H9 (cell line): Measurements from ENCODE around the gene LPP. TPM values are rescaled to one million over a fixed set of nuclear protein-coding genes. Genes with fewer than 3 reads are reported as not detected.

Experiments used
- DNase-seq: peaks from one replicate; pipeline ENCODE4 v3.0.0-alpha.2; 2017
- H2AFZ ChIP-seq: one replicate; pipeline ENCODE4 v1.6.1; 2013; ENCODE audit warnings: mild to moderate bottlenecking, low read length, control low read depth, moderate library complexity
- H2AK5ac ChIP-seq: 2 replicates; pipeline ENCODE4 v1.6.1; 2013; ENCODE audit warnings: low read length, control low read depth, mixed read lengths; ENCODE audit not compliant: insufficient read length
- H2BK120ac ChIP-seq: one replicate; pipeline ENCODE4 v1.6.1; 2013; ENCODE audit warnings: low read depth, mild to moderate bottlenecking, low read length, control low read depth, inconsistent platforms; ENCODE audit not compliant: poor library complexity, severe bottlenecking
- H2BK12ac ChIP-seq: 2 replicates; pipeline ENCODE4 v1.6.1; 2013; ENCODE audit warnings: low read length, control low read depth, mixed read lengths, low read depth; ENCODE audit not compliant: insufficient read length
- H2BK15ac ChIP-seq: 2 replicates; pipeline ENCODE4 v1.6.1; 2013; ENCODE audit warnings: low read depth, low read length, control low read depth
- H2BK20ac ChIP-seq: one replicate; pipeline ENCODE4 v1.6.1; 2013; ENCODE audit warnings: low read depth, mild to moderate bottlenecking, low read length, control low read depth, inconsistent platforms; ENCODE audit not compliant: poor library complexity, severe bottlenecking
- H2BK5ac ChIP-seq: 2 replicates; pipeline ENCODE4 v1.6.1; 2013; ENCODE audit warnings: low read length, control low read depth, mixed read lengths; ENCODE audit not compliant: insufficient read length
- H3K14ac ChIP-seq: 2 replicates; pipeline ENCODE4 v1.6.1; 2013; ENCODE audit warnings: low read length, control low read depth; ENCODE audit not compliant: insufficient read depth
- H3K18ac ChIP-seq: 2 replicates; pipeline ENCODE4 v1.6.1; 2013; ENCODE audit warnings: low read depth, mild to moderate bottlenecking, mixed read lengths, low read length, control low read depth; ENCODE audit not compliant: insufficient read length
- H3K23ac ChIP-seq: 2 replicates; pipeline ENCODE4 v1.6.1; 2013; ENCODE audit warnings: low read length, control low read depth, mixed read lengths, low read depth; ENCODE audit not compliant: insufficient read length
- H3K23me2 ChIP-seq: 2 replicates; pipeline ENCODE4 v1.6.1; 2013; ENCODE audit warnings: low read depth, mild to moderate bottlenecking, mixed read lengths, low read length, control low read depth; ENCODE audit not compliant: insufficient read length, poor library complexity, severe bottlenecking
- H3K27ac ChIP-seq: 2 replicates; pipeline ENCODE4 v1.5.1; 2013; ENCODE audit warnings: low read length, control low read depth, mixed read lengths, low read depth; ENCODE audit not compliant: insufficient read length
- H3K27me3 ChIP-seq: 2 replicates; pipeline ENCODE4 v1.6.1; 2013; ENCODE audit warnings: low read length, control low read depth, inconsistent platforms; ENCODE audit not compliant: insufficient read depth
- H3K4ac ChIP-seq: 2 replicates; pipeline ENCODE4 v1.6.1; 2013; ENCODE audit warnings: low read depth, mild to moderate bottlenecking, control low read depth, inconsistent platforms, low read length, moderate library complexity
- H3K4me1 ChIP-seq: 2 replicates; pipeline ENCODE4 v1.6.1; 2013; ENCODE audit warnings: low read length, control low read depth, inconsistent platforms; ENCODE audit not compliant: insufficient read depth
- H3K4me2 ChIP-seq: 2 replicates; pipeline ENCODE4 v1.6.1; 2013; ENCODE audit warnings: low read length, control low read depth, mixed read lengths; ENCODE audit not compliant: insufficient read length, insufficient read depth
- H3K56ac ChIP-seq: 2 replicates; pipeline ENCODE4 v1.6.1; 2013; ENCODE audit warnings: low read depth, mild to moderate bottlenecking, mixed read lengths, low read length, control low read depth; ENCODE audit not compliant: insufficient read length
- H3K79me1 ChIP-seq: 2 replicates; pipeline ENCODE4 v1.6.1; 2013; ENCODE audit warnings: low read depth, mild to moderate bottlenecking, moderate library complexity, low read length, control low read depth, inconsistent platforms; ENCODE audit not compliant: insufficient read depth, poor library complexity, severe bottlenecking
- H3K79me2 ChIP-seq: 2 replicates; pipeline ENCODE4 v1.6.1; 2013; ENCODE audit warnings: low read length, control low read depth, inconsistent platforms; ENCODE audit not compliant: insufficient read depth
- H3K9ac ChIP-seq: 2 replicates; pipeline ENCODE4 v1.6.1; 2013; ENCODE audit warnings: low read length, control low read depth, mixed read lengths; ENCODE audit not compliant: insufficient read length; ENCODE audit errors: extremely low read depth
- H3K9me3 ChIP-seq: one replicate; pipeline ENCODE4 v1.6.1; 2013; ENCODE audit warnings: low read depth, low read length, inconsistent platforms; ENCODE audit not compliant: control insufficient read depth
- H3T11ph ChIP-seq: one replicate; pipeline ENCODE4 v1.6.1; 2013; ENCODE audit warnings: mild to moderate bottlenecking, low read length, control low read depth, inconsistent platforms
- H4K20me1 ChIP-seq: one replicate; pipeline ENCODE4 v1.6.1; 2013; ENCODE audit not compliant: control insufficient read depth, insufficient read length, insufficient read depth
- H4K5ac ChIP-seq: 2 replicates; pipeline ENCODE4 v1.6.1; 2013; ENCODE audit warnings: low read depth, mild to moderate bottlenecking, mixed read lengths, low read length, control low read depth; ENCODE audit not compliant: insufficient read length
- H4K8ac ChIP-seq: replicated peaks from 2 replicates; pipeline ENCODE4 v1.6.1; 2013; ENCODE audit warnings: low read length, control low read depth, mixed read lengths, low read depth; ENCODE audit not compliant: insufficient read length
- H4K91ac ChIP-seq: 2 replicates; pipeline ENCODE4 v1.6.1; 2013; ENCODE audit warnings: low read depth, mild to moderate bottlenecking, moderate library complexity, mixed read lengths, low read length, control low read depth; ENCODE audit not compliant: insufficient read length
- H3K27ac Mint-ChIP-seq, 3 experiments: 2 replicates in 2 of 3; 3 replicates in 1 of 3; pipeline ENCODE4 v1.8.0; 2020 to 2021; ENCODE audit warnings: mixed read lengths in 3 of 3, mild to moderate bottlenecking in 1 of 3, moderate library complexity in 1 of 3
- H3K27me3 Mint-ChIP-seq: 2 replicates; pipeline ENCODE4 v1.8.0; 2021; ENCODE audit warnings: low read depth, mild to moderate bottlenecking, moderate library complexity, mixed read lengths
- H3K36me3 Mint-ChIP-seq, 3 experiments: 2 replicates in 2 of 3; 3 replicates in 1 of 3; pipeline ENCODE4 v1.8.0; 2020 to 2021; ENCODE audit warnings: low read depth in 3 of 3, mixed read lengths in 3 of 3; ENCODE audit not compliant: insufficient read depth in 1 of 3
- H3K4me1 Mint-ChIP-seq, 2 experiments: 2 replicates each; pipeline ENCODE4 v1.8.0; 2020; ENCODE audit warnings: mixed read lengths in 2 of 2
- H3K4me3 Mint-ChIP-seq, 2 experiments: 2 replicates in 1 of 2; 3 replicates in 1 of 2; pipeline ENCODE4 v1.8.0; 2020 to 2021; ENCODE audit warnings: mild to moderate bottlenecking in 2 of 2, mixed read lengths in 2 of 2, moderate library complexity in 1 of 2
- H3K9me3 Mint-ChIP-seq, 2 experiments: 2 replicates in 1 of 2; 3 replicates in 1 of 2; pipeline ENCODE4 v1.8.0; 2020; ENCODE audit warnings: mild to moderate bottlenecking in 2 of 2, mixed read lengths in 2 of 2, moderate library complexity in 1 of 2
- WGBS: extraction: QIAGEN DNeasy Blood & Tissue Kit; methylation state at CpG from one replicate; pipeline ENCODE4 v1.1.7; 2013; ENCODE audit warnings: missing lambda C conversion rate, low lambda C conversion rate, mixed read lengths; ENCODE audit not compliant: insufficient read length; ENCODE audit errors: extremely low coverage; 5-methylcytosine and 5-hydroxymethylcytosine counted together
- total RNA-seq: library from RNA; stranded (reverse); gene quantifications from 2 replicates; pipeline ENCODE4 v1.2.1, GENCODE V29; 2021
- TF ChIP-seq, protein P1 (sequence below): fragments of 200-600 bp; sonication (generic); conservative IDR thresholded peaks from 3 replicates; pipeline ENCODE4 v1.8.0; 2021; ENCODE audit warnings: antibody characterized with exemption, mild to moderate bottlenecking

LPP gene
- total RNA-seq, 1 experiment from 2014 or later, result 64.6 TPM

DNA sequence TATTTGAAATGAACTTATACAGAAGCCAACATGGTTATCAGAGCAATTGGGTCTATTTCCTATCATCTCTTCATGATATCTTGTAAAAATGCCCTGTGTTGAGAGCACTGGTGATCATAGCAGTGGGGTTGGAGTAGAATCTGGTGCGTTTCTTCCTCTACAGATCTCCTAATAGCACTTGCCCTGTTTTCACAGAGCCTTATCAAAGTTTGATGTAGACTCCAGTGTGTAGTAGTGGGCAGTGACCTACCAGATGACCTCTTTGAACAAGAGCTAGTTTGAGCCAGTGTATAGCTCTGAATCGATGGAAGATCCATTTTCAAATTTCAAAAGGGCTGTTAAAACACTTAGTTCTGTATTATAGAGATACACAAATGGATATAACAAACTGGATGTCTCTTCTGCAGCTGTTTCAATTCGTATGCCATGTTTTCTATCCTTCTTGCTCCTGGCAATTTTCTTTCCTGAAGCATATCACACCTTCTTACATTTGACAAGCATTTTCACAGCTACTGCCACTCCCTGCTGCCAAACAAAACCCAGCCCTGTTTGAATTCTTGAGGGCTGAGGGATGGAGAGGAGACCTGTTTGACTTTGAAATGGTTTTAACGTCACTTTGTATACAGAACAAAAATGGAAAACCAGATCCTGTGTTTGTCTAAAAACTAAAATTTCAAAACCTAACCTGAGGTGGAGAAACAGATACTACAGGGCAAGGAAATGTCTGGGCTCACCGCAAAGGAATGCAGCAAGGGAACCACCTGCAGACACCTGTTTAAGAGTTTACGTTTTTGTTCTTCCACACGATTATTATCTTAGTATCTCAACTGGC, 663.4 kb downstream of the LPP start:
- Histone ChIP-seq H2AFZ (no peak overlapping the region), H4K20me1 (no peaks in the 10 kb centered on the region), H2AK5ac (no peak overlapping the region), H3K23ac (no peak overlapping the region), H3K18ac (no peak overlapping the region), H3K56ac (no peak overlapping the region), H3K23me2 (no peaks in the 10 kb centered on the region), H3K14ac (no peak overlapping the region), H3K79me1 (no peaks in the 10 kb centered on the region), H4K91ac (no peak overlapping the region), H3K79me2 (no peaks in the 10 kb centered on the region), H3K4me1 (no peaks in the 10 kb centered on the region), H3K27ac (no peak overlapping the region), H3K27me3 (no peaks in the 10 kb centered on the region), H4K8ac (no peak overlapping the region), H2BK5ac (no peak overlapping the region), H2BK12ac (no peak overlapping the region), H2BK15ac (no peak overlapping the region), H2BK20ac (no peak overlapping the region), H3K4ac (no peak overlapping the region), H2BK120ac (no peak overlapping the region), H3K9me3 (no peaks in the 10 kb centered on the region), H4K5ac (no peak overlapping the region), H3K4me2 (no peak overlapping the region), H3T11ph (no peak overlapping the region), H3K9ac (no peak overlapping the region)
- Mint-ChIP-seq H3K9me3 (no peaks in the 10 kb centered on the region), H3K4me3 (no peak overlapping the region), H3K27me3 (no peaks in the 10 kb centered on the region), H3K36me3 (no peaks in the 10 kb centered on the region), H3K4me1 (peaks cover 0 to 8% of the 10 kb centered on the region in 2 experiments; a peak in 1 of 4 replicates), H3K27ac (no peak overlapping the region; a peak in 1 of 7 replicates)
- TF ChIP-seq, protein P1, sequence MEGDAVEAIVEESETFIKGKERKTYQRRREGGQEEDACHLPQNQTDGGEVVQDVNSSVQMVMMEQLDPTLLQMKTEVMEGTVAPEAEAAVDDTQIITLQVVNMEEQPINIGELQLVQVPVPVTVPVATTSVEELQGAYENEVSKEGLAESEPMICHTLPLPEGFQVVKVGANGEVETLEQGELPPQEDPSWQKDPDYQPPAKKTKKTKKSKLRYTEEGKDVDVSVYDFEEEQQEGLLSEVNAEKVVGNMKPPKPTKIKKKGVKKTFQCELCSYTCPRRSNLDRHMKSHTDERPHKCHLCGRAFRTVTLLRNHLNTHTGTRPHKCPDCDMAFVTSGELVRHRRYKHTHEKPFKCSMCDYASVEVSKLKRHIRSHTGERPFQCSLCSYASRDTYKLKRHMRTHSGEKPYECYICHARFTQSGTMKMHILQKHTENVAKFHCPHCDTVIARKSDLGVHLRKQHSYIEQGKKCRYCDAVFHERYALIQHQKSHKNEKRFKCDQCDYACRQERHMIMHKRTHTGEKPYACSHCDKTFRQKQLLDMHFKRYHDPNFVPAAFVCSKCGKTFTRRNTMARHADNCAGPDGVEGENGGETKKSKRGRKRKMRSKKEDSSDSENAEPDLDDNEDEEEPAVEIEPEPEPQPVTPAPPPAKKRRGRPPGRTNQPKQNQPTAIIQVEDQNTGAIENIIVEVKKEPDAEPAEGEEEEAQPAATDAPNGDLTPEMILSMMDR, result no peak
- DNase-seq, result no peak
- no CpG with 5 or more reads among the region's 7 CpGs for WGBS
